ENCODE results near the gene PYURF.
"Not testable (repeated sequence)": the region's sequence is repeated elsewhere in the genome, so short reads cannot be mapped to it uniquely, and the experiment has no call there.

The PYURF gene

GRCh38 chr4:88523325-88524129 is at the start of gene PYURF:
PYURF (minus strand) TSS chr4:88523776; CDS start chr4:88523700, 76 bp downstream.
- FAIRE-seq, result no peak

GRCh38 chr4:88570001-88570400 is 46.4 kb upstream of the PYURF start:
- FAIRE-seq, result no peak

- FAIRE-seq, result no peak
Observed at GRCh38 chr4:88567591-88567990, 44.0 kb upstream of the PYURF start.

GRCh38 chr4:88549815-88550214 is 26.2 kb upstream of the PYURF start:
- FAIRE-seq, result no peak

- not testable (repeated sequence) for FAIRE-seq
Observed at GRCh38 chr4:88539322-88540068, 15.9 kb upstream of the PYURF start.

- FAIRE-seq, result no peak
Observed at GRCh38 chr4:88537709-88538108, 14.1 kb upstream of the PYURF start.

GRCh38 chr4:88535090-88535755 is 11.6 kb upstream of the PYURF start:
- FAIRE-seq, result no peak

- FAIRE-seq, result no peak
Observed at GRCh38 chr4:88533937-88534750, 10.6 kb upstream of the PYURF start.

- no peak for FAIRE-seq
Observed at GRCh38 chr4:88533088-88533790, 9.7 kb upstream of the PYURF start.

GRCh38 chr4:88531549-88531948 is 8.0 kb upstream of the PYURF start:
- no peak for FAIRE-seq

GRCh38 chr4:88528861-88529260 is 5.3 kb upstream of the PYURF start:
- no peak for FAIRE-seq

GRCh38 chr4:88527787-88528186 is 4.2 kb upstream of the PYURF start:
- FAIRE-seq, result no peak

GRCh38 chr4:88526221-88526815 is 2.7 kb upstream of the PYURF start:
- peak; percentile 90 for FAIRE-seq

GRCh38 chr4:88524171-88524570 is 595 bp upstream of the PYURF start:
- FAIRE-seq, result no peak

- FAIRE-seq, result no peak
Observed at GRCh38 chr4:88522702-88523324, 763 bp downstream of the PYURF start.

GRCh38 chr4:88518911-88519310 is 4.7 kb downstream of the PYURF start:
- FAIRE-seq, result no peak

GRCh38 chr4:88517825-88518224 is 5.8 kb downstream of the PYURF start:
- FAIRE-seq, result no peak

GRCh38 chr4:88516746-88517145 is 6.8 kb downstream of the PYURF start:
- FAIRE-seq, result no peak

GRCh38 chr4:88514557-88515511 is 8.7 kb downstream of the PYURF start:
- peak; percentile 5 for FAIRE-seq

GRCh38 chr4:88511236-88511635 is 12.3 kb downstream of the PYURF start:
- no peak for FAIRE-seq

Data from islet of Langerhans (tissue), 1 donor.